ENCODE results near the gene LGR4. TPM values are rescaled to one million over a fixed set of nuclear protein-coding genes. Genes with fewer than 3 reads are reported as not detected.
"Not testable (repeated sequence)": the region's sequence is repeated elsewhere in the genome, so short reads cannot be mapped to it uniquely, and the experiment has no call there.

LGR4 gene
- total RNA-seq, 1 donor from 2014 or later = 15.9 TPM

DNA sequence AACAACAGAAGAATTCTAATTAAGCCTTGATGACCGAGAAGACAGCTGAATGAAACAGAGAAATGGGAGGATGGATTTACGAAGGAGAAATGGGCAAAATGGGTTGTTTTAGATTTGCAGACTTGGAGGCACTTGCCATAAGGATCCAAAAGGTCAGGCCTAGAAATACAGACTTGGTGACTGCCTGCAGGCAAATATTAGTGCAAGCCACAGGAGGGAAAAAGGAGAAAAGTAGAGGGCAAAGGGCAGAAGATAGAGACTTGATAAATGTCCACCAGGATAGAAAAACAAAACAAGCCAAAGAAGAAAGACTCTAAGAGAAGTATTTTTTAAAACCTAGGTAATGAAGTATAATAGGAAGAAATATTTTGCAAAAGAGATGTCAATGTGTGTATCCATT is 122.7 kb downstream of the LGR4 start:
- TF ChIP-seq CTCF (IDR thresholded peaks at IDR 0.05; ENCODE audit: insufficient read depth, low read length, poor library complexity, severe bottlenecking) = no peak
- DNase-seq (ENCODE audit: low read depth) = no peak

DNA sequence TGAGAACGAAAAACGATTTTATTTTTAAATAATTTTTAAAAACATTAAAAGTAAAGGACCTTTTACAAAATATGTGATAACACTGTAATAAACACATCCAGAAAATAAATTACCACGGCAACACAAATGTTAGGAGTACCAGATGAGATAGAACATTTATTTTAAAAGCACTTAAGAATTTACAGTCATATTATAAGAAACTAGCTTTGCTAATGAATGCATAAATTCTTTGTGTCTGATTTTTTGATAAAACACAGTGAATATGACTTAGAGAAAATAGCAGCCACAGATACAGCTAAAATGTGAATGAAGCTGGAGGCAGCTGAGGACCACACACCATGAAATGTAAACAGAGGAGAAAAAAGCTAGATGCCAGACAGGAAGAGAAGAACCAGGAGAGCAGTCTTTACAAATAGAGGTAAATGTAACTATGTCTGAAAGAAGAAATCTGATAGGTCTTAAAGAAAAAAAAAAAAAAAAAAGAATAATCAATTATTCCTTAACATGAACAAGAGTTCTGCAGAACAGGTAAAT is 124.2 kb downstream of the LGR4 start:
- DNase-seq (ENCODE audit: low read depth) = no peak
- no peak overlapping the region for H3K4me3 ChIP-seq (ENCODE audit: low read depth, low read length)
- TF ChIP-seq CTCF (IDR thresholded peaks at IDR 0.05; ENCODE audit: insufficient read depth, low read length, poor library complexity, severe bottlenecking) = no peak
- H3K36me3 ChIP-seq (ENCODE audit: control insufficient read depth, insufficient read depth, low read length) = no peaks in the 10 kb centered on the region
- no peaks in the 10 kb centered on the region for H3K27me3 ChIP-seq (ENCODE audit: control insufficient read depth, insufficient read depth, low read length)

More for the DNA sequence above, 122.7 kb downstream of the LGR4 start:
- H3K36me3 ChIP-seq (ENCODE audit: control insufficient read depth, insufficient read depth, low read length) = no peaks in the 10 kb centered on the region
- no peaks in the 10 kb centered on the region for H3K27me3 ChIP-seq (ENCODE audit: control insufficient read depth, insufficient read depth, low read length)
- H3K4me3 ChIP-seq (ENCODE audit: low read depth, low read length) = no peak overlapping the region

- H3K4me3 ChIP-seq (ENCODE audit: low read depth, low read length) = no peak overlapping the region
- TF ChIP-seq CTCF (IDR thresholded peaks at IDR 0.05; ENCODE audit: insufficient read depth, low read length, poor library complexity, severe bottlenecking) = no peak
- no peaks in the 10 kb centered on the region for H3K36me3 ChIP-seq (ENCODE audit: control insufficient read depth, insufficient read depth, low read length)
- H3K27me3 ChIP-seq (ENCODE audit: control insufficient read depth, insufficient read depth, low read length) = no peaks in the 10 kb centered on the region
- no peak for DNase-seq (ENCODE audit: low read depth)
Observed at GRCh38 chr11:27347359-27348339, 124.9 kb downstream of the LGR4 start.

GRCh38 chr11:27339941-27340340 is 132.6 kb downstream of the LGR4 start:
- Histone ChIP-seq H3K36me3 (ENCODE audit: control insufficient read depth, insufficient read depth, low read length) (no peaks in the 10 kb centered on the region), H3K4me3 (ENCODE audit: low read depth, low read length) (no peak overlapping the region), H3K27me3 (ENCODE audit: control insufficient read depth, insufficient read depth, low read length) (no peaks in the 10 kb centered on the region)
- DNase-seq (ENCODE audit: low read depth) = no peak
- TF ChIP-seq CTCF (IDR thresholded peaks at IDR 0.05; ENCODE audit: insufficient read depth, low read length, poor library complexity, severe bottlenecking) = no peak

DNA sequence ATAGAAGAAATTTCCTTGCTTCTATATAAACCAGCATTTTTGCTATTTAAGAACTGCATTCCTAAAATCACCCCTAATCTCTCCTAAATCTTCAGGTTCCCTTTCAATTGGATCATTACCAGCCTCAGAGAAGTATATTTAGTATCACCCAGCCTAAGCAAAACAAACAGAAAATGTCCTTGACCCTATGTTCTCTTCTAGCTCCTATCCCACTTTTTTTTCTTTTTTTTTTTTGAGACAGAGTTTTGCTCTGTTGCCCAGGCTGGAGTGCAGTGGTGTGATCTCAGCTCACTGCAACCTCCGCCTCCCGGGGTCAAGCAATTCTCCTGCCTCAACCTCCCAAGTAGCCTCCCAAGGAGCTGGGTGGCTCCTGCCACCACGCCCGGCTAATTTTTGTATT is 137.8 kb downstream of the LGR4 start:
- DNase-seq (ENCODE audit: low read depth); H3K36me3 ChIP-seq (ENCODE audit: control insufficient read depth, insufficient read depth, low read length); H3K27me3 ChIP-seq (ENCODE audit: control insufficient read depth, insufficient read depth, low read length); H3K4me3 ChIP-seq (ENCODE audit: low read depth, low read length): not testable (repeated sequence)

GRCh38 chr11:27331981-27332380 is 140.6 kb downstream of the LGR4 start:
- H3K27me3 ChIP-seq (ENCODE audit: control insufficient read depth, insufficient read depth, low read length) = no peaks in the 10 kb centered on the region
- H3K36me3 ChIP-seq (ENCODE audit: control insufficient read depth, insufficient read depth, low read length) = no peaks in the 10 kb centered on the region
- no peak for TF ChIP-seq CTCF (IDR thresholded peaks at IDR 0.05; ENCODE audit: insufficient read depth, low read length, poor library complexity, severe bottlenecking)
- no peak overlapping the region for H3K4me3 ChIP-seq (ENCODE audit: low read depth, low read length)
- DNase-seq (ENCODE audit: low read depth) = no peak

Measured in kidney epithelial cell (primary cell).